Umbilical cord (tissue), 2 donors: Measurements from ENCODE around the gene C11orf91. TPM values are rescaled to one million over a fixed set of nuclear protein-coding genes. Genes with fewer than 3 reads are reported as not detected.
"Not testable (repeated sequence)": the region's sequence is repeated elsewhere in the genome, so short reads cannot be mapped to it uniquely, and the experiment has no call there.

Experiments used
- DNase-seq: peaks from one replicate; pipeline ENCODE4 v3.0.0-alpha.2; 2015; ENCODE audit warnings: low spot score
- total RNA-seq: library from RNA; depleted of rRNA; stranded (reverse); fragments of >200 nt; gene quantifications from one replicate; pipeline ENCODE4 v1.2.3, GENCODE V29; 2014; ENCODE audit warnings: low replicate concordance; ENCODE audit not compliant: insufficient read depth

The C11orf91 gene
- total RNA-seq, 1 donor from 2014 or later, result 2.2 TPM

GRCh38 chr11:33670250-33671011, 30.2 kb downstream of the C11orf91 start:
- DNase-seq, result peak; percentile 29

GRCh38 chr11:33669598-33670249, 30.9 kb downstream of the C11orf91 start:
- no peak for DNase-seq

- no peak for DNase-seq
These were observed 31.6 kb downstream of the C11orf91 start for GRCh38 chr11:33668951-33669596.

GRCh38 chr11:33668468-33668825, 32.2 kb downstream of the C11orf91 start:
- no peak for DNase-seq

GRCh38 chr11:33667819-33668467, 32.7 kb downstream of the C11orf91 start:
- no peak for DNase-seq

GRCh38 chr11:33665350-33666106, 35.1 kb downstream of the C11orf91 start:
- DNase-seq, result no peak

- DNase-seq, result no peak
These were observed 35.8 kb downstream of the C11orf91 start for GRCh38 chr11:33664827-33665226.

GRCh38 chr11:33664166-33664565, 36.5 kb downstream of the C11orf91 start:
- DNase-seq, result no peak

GRCh38 chr11:33663121-33663520, 37.5 kb downstream of the C11orf91 start:
- DNase-seq, result no peak

GRCh38 chr11:33661526-33661925, 39.1 kb downstream of the C11orf91 start:
- DNase-seq, result not testable (repeated sequence)

GRCh38 chr11:33660962-33661361, 39.7 kb downstream of the C11orf91 start:
- no peak for DNase-seq

GRCh38 chr11:33659370-33660139, 41.1 kb downstream of the C11orf91 start:
- DNase-seq, result no peak

- DNase-seq, result no peak
These were observed 42.3 kb downstream of the C11orf91 start for GRCh38 chr11:33658195-33658900.

GRCh38 chr11:33657757-33658156, 42.9 kb downstream of the C11orf91 start:
- no peak for DNase-seq

- DNase-seq, result no peak
These were observed 43.9 kb downstream of the C11orf91 start for GRCh38 chr11:33656768-33657167.

- DNase-seq, result no peak
These were observed 44.6 kb downstream of the C11orf91 start for GRCh38 chr11:33655842-33656600.

GRCh38 chr11:33654594-33654993, 46.0 kb downstream of the C11orf91 start:
- no peak for DNase-seq

GRCh38 chr11:33652930-33653329, 47.7 kb downstream of the C11orf91 start:
- no peak for DNase-seq

GRCh38 chr11:33652431-33652830, 48.2 kb downstream of the C11orf91 start:
- peak; percentile 31 for DNase-seq
